ENCODE data around the gene ABCD3. TPM values are rescaled to one million over a fixed set of nuclear protein-coding genes. Genes with fewer than 3 reads are reported as not detected.
A peak's percentile ranks its signal among the peaks of the same experiment; 100 is the strongest.

Gene ABCD3
- total and polyA plus RNA-seq, 2 of the 13 experiments (the other 11 are each of a cell fraction or from before 2014, with no cell fraction given): 27.5 to 166 TPM

- TF ChIP-seq KDM6A (CRISPR knock-in tag; IDR thresholded peaks at IDR 0.05; ENCODE audit: low read depth) (peak; percentile 35; the same call in 1 of the 2 replicates), SRF (IDR thresholded peaks at IDR 0.05; ENCODE audit: low read depth, low read length) (no peak), CREM (IDR thresholded peaks at IDR 0.05) (peak; percentile 32; the same call in 1 of the 2 replicates), CREM (CRISPR knock-in tag; IDR thresholded peaks at IDR 0.05) (no peak), RELA (CRISPR knock-in tag; IDR thresholded peaks at IDR 0.05) (0 out of 2 replicates have a peak, but pooled peaks have one; percentile 39), MBNL3 (CRISPR knock-in tag; conservative IDR thresholded peaks at IDR 0.05) (no peak), GLI4 (CRISPR knock-in tag; IDR thresholded peaks at IDR 0.05; ENCODE audit: borderline replicate concordance) (no peak), ZNF75D (CRISPR knock-in tag; IDR thresholded peaks at IDR 0.05; ENCODE audit: borderline replicate concordance) (no peak), ZNF678 (CRISPR knock-in tag; IDR thresholded peaks at IDR 0.05) (no peak), PLRG1 (conservative IDR thresholded peaks at IDR 0.05) (no peak), KDM5A (IDR thresholded peaks at IDR 0.05; ENCODE audit: borderline replicate concordance, low read length) (peak; percentile 58; the same call in 1 of the 2 replicates), THRA (CRISPR knock-in tag; IDR thresholded peaks at IDR 0.05; ENCODE audit: borderline replicate concordance) (peak; percentile 33), EP300 (IDR thresholded peaks at IDR 0.05; ENCODE audit: low read depth in 2 of 2, low read length in 2 of 2) (peak; percentile 65 to 72; a peak in 2 of 4 replicates), EP300 (CRISPR knock-in tag; IDR thresholded peaks at IDR 0.05; ENCODE audit: borderline replicate concordance) (peak; percentile 68), SMAD9 (CRISPR knock-in tag; IDR thresholded peaks at IDR 0.05) (no peak), U2AF2 (IDR thresholded peaks at IDR 0.05; ENCODE audit: low read depth, low read length) (no peak), THAP9 (CRISPR knock-in tag; IDR thresholded peaks at IDR 0.05; ENCODE audit: borderline replicate concordance) (peak; percentile 1; the same call in 1 of the 2 replicates), RFX1 (IDR thresholded peaks at IDR 0.05) (no peak), SOX13 (IDR thresholded peaks at IDR 0.05) (no peak), SOX13 (CRISPR knock-in tag; conservative IDR thresholded peaks at IDR 0.05 in 1 of 2, IDR thresholded peaks at IDR 0.05 in 1 of 2) (peak in 1 of 2 experiments; percentile 39; a peak in 2 of 4 replicates), ZNF616 (CRISPR knock-in tag; IDR thresholded peaks at IDR 0.05; ENCODE audit: low read depth) (peak; percentile 27; the same call in 1 of the 2 replicates), FOXO4 (CRISPR knock-in tag; conservative IDR thresholded peaks at IDR 0.05) (no peak), BCL6 (CRISPR knock-in tag; IDR thresholded peaks at IDR 0.05) (peak; percentile 40; the same call in 1 of the 2 replicates), HNRNPUL1 (IDR thresholded peaks at IDR 0.05; ENCODE audit: low read depth, low read length) (no peak), AGO1 (IDR thresholded peaks at IDR 0.05; ENCODE audit: low read depth, low read length, poor library complexity, severe bottlenecking) (peak; percentile 63), RXRB (CRISPR knock-in tag; IDR thresholded peaks at IDR 0.05; ENCODE audit: borderline replicate concordance) (peak; percentile 61; the same call in 1 of the 2 replicates)
These were observed at the start of gene ABCD3 (continued) for GRCh38 chr1:94417978-94418663.

All from HepG2 (cell line).